HepG2 (cell line): ENCODE data around the gene MEF2A. TPM values are rescaled to one million over a fixed set of nuclear protein-coding genes. Genes with fewer than 3 reads are reported as not detected.
"Not testable (repeated sequence)": the region's sequence is repeated elsewhere in the genome, so short reads cannot be mapped to it uniquely, and the experiment has no call there.

Experiments used
- ATAC-seq: fragments of 200-7000 bp; cut with Tn5 transposase; 3 replicates; pipeline ENCODE4 v1.9.1; 2020; ENCODE audit warnings: mild to moderate bottlenecking, moderate library complexity
- BruUV-seq: library from RNA; stranded (reverse); fragments of 400-500 nt; replicated peaks from 2 replicates; lab custom pipeline; 2021; lab: Mats Ljungman, UMichigan
- CTCF ChIA-PET: fragments of 300-600 bp; formaldehyde crosslinking; extraction: SDS; loops from one replicate; lab custom pipeline; 2021; ENCODE audit warnings: low total read pairs, inconsistent platforms, low intra/inter-chr PET ratio; lab: Yijun Ruan, JAX
- POLR2A ChIA-PET: fragments of 350-600 bp; sonication (Branson Sonifier 250); formaldehyde crosslinking; loops from one replicate; lab custom pipeline; 2020; ENCODE audit warnings: antibody characterized with exemption, inconsistent platforms; lab: Yijun Ruan, JAX
- DNase-seq: peaks from one replicate; pipeline ENCODE4 v3.0.0-alpha.2; 2015; ENCODE audit warnings: low spot score
- FAIRE-seq: peaks from 3 replicates; lab custom pipeline; 2011; peaks lifted over from hg19 to GRCh38; lab: Jason Lieb, UNC
- H2AFZ ChIP-seq: one replicate; pipeline ENCODE4 v1.6.1; 2011; ENCODE audit warnings: low read length, inconsistent platforms
- H3K27ac ChIP-seq: fragments of 300-600 bp; 3 replicates; pipeline ENCODE4 v1.8.0; 2011; ENCODE audit warnings: mixed run types, mild to moderate bottlenecking, mixed read lengths, low read length, inconsistent platforms; ENCODE audit not compliant: insufficient read depth; ENCODE audit errors: extremely low read length
- H3K27me3 ChIP-seq, 2 experiments: fragments of 200-600 bp in 1 of 2; 2 replicates in 1 of 2; 3 replicates in 1 of 2; pipeline versions ENCODE4 v1.6.0 to v1.8.0; 2011; ENCODE audit warnings: low read length in 2 of 2, mild to moderate bottlenecking in 2 of 2, moderate library complexity in 2 of 2, inconsistent platforms in 1 of 2; ENCODE audit not compliant: insufficient read depth in 2 of 2, control insufficient read depth in 1 of 2
- H3K36me3 ChIP-seq, 2 experiments: fragments of 200-600 bp in 1 of 2; replicated peaks in 1 of 2; 2 replicates in 1 of 2; 3 replicates in 1 of 2; pipeline versions ENCODE4 v1.5.1 to v1.8.0; 2011; ENCODE audit warnings: low read length in 2 of 2, inconsistent platforms in 1 of 2; ENCODE audit not compliant: insufficient read depth in 2 of 2, control insufficient read depth in 1 of 2
- H3K4me1 ChIP-seq: 2 replicates; pipeline ENCODE4 v1.5.1; 2012; ENCODE audit warnings: low read length, inconsistent platforms; ENCODE audit not compliant: insufficient read depth
- H3K4me2 ChIP-seq: 2 replicates; pipeline ENCODE4 v1.6.0; 2011; ENCODE audit warnings: low read depth, low read length, inconsistent platforms
- H3K4me3 ChIP-seq, 3 experiments: fragments of 200-600 bp in 1 of 3; sonication (generic), shearing (Covaris generic) in 1 of 3; replicated peaks in 1 of 3; 2 replicates each; pipeline ENCODE4 v1.5.1; 2011 to 2016; ENCODE audit warnings: low read length in 3 of 3, inconsistent platforms in 2 of 3, low read depth in 2 of 3, mild to moderate bottlenecking in 2 of 3, control low read depth in 1 of 3, mixed read lengths in 1 of 3; ENCODE audit not compliant: insufficient read depth in 1 of 3
- H3K79me2 ChIP-seq: one replicate; pipeline ENCODE4 v1.6.1; 2011; ENCODE audit warnings: low read length, inconsistent platforms; ENCODE audit not compliant: insufficient read depth
- H3K9ac ChIP-seq: 2 replicates; pipeline ENCODE4 v1.6.0; 2011; ENCODE audit warnings: mild to moderate bottlenecking, low read depth, low read length, inconsistent platforms; ENCODE audit not compliant: insufficient read depth
- H3K9me3 ChIP-seq: 2 replicates; pipeline ENCODE4 v1.5.1; 2012; ENCODE audit warnings: mild to moderate bottlenecking, low read length
- H4K20me1 ChIP-seq: 2 replicates; pipeline ENCODE4 v1.6.0; 2011; ENCODE audit warnings: inconsistent platforms, mild to moderate bottlenecking, low read length, moderate library complexity; ENCODE audit not compliant: insufficient read depth
- POLR2G ChIP-seq: fragments of 200-400 bp; formaldehyde crosslinking; IDR thresholded peaks from 2 replicates; pipeline ENCODE4 v1.6.1; 2018; ENCODE audit warnings: mild to moderate bottlenecking, low read depth, low read length, moderate library complexity
- SIN3A ChIP-seq: IDR thresholded peaks from 2 replicates; pipeline ENCODE4 v1.6.1; 2011; ENCODE audit warnings: low read depth, mild to moderate bottlenecking, control low read depth, low read length, borderline replicate concordance
- ZBTB7B ChIP-seq: sonication (generic); formaldehyde crosslinking; IDR thresholded peaks from 2 replicates; pipeline ENCODE4 v1.4.0; 2020; ENCODE audit warnings: missing genetic modification reagents
- ZNF687 ChIP-seq: sonication (generic); formaldehyde crosslinking; IDR thresholded peaks from 2 replicates; pipeline ENCODE4 v1.5.1; 2020; ENCODE audit warnings: mild to moderate bottlenecking, missing genetic modification reagents, moderate library complexity
- WGBS: methylation state at CpG from one replicate; pipeline ENCODE4 v1.1.6; 2017; ENCODE audit warnings: low lambda C conversion rate; 5-methylcytosine and 5-hydroxymethylcytosine counted together
- in situ Hi-C: cut with HindIII; loops from 2 replicates; pipeline ENCODE4 v1.10.0; 2017; ENCODE audit warnings: low pct_unique_long_range_greater_than_20kb; ENCODE audit not compliant: extremely low pct_ligation_motif_present
- intact Hi-C: fragments of 100-400 bp; cut with micrococcal nuclease; formaldehyde crosslinking; loops from one replicate; pipeline ENCODE4 v1.10.0; 2022; ENCODE audit not compliant: unreplicated experiment
- polyA plus RNA-seq, 8 experiments: library from polyadenylated mRNA; depleted of rRNA in 3 of 8; stranded (reverse) in 7 of 8; unstranded in 1 of 8; fragments of >200 nt; fragmentation: Illumina TruSeq in 4 of 8; extraction: Trizol in 4 of 8; gene quantifications; 2 replicates each; pipeline versions ENCODE4 v1.2.1 to v1.2.3, GENCODE V29; 2011 to 2016; ENCODE audit warnings: low read depth in 4 of 8, missing spikeins in 1 of 8, mixed read lengths in 1 of 8; ENCODE audit not compliant: insufficient read depth in 1 of 8
- total RNA-seq, 5 experiments: library from RNA; depleted of rRNA; stranded (reverse); fragments of >200 nt; fragmentation: Illumina TruSeq; extraction: Trizol; gene quantifications; 2 replicates each; pipeline ENCODE4 v1.2.3, GENCODE V29; 2016; ENCODE audit warnings: low read depth in 1 of 5

Gene MEF2A
- total and polyA plus RNA-seq, 2 of the 13 experiments (the other 11 are each of a cell fraction or from before 2014, with no cell fraction given), result 15.2 to 24.4 TPM

GRCh38 chr15:99662903-99663302 is 97.1 kb downstream of the MEF2A start:
- H3K9me3 ChIP-seq, result no peaks in the 10 kb centered on the region
- ChIA-PET CTCF (no interaction called here), POLR2A (no interaction called here)
- in situ Hi-C loops (no loop called here), intact Hi-C loops (no loop called here)
- H3K4me1 ChIP-seq, result peaks cover 9% of the 10 kb centered on the region
- no peak overlapping the region for H3K9ac ChIP-seq
- no TSS peak for BruUV-seq
- no peak overlapping the region for H3K4me3 ChIP-seq
- no peaks in the 10 kb centered on the region for H3K27me3 ChIP-seq
- H3K4me2 ChIP-seq, result no peak overlapping the region
- no peak overlapping the region for H2AFZ ChIP-seq
- TF ChIP-seq POLR2G, result no peak
- no peak for TF ChIP-seq ZBTB7B
- TF ChIP-seq SIN3A, result no peak
- TF ChIP-seq ZNF687 (CRISPR knock-in tag), result no peak
- TF ChIP-seq, all 625 proteins: peak for 0
- Histone ChIP-seq H3K79me2 (no peaks in the 10 kb centered on the region), H3K27ac (no peak overlapping the region), H4K20me1 (no peaks in the 10 kb centered on the region), H3K36me3 (peaks cover 1 to 6% of the 10 kb centered on the region in 2 experiments; a peak in 3 of 5 replicates)
- no peak for ATAC-seq
- no peak for FAIRE-seq
- no peak for DNase-seq
- WGBS, result 100% methylated on average over 2 of the region's 2 CpGs

- ATAC-seq, H3K9me3 ChIP-seq, CTCF ChIA-PET: not testable (repeated sequence)
Measured at GRCh38 chr15:99666073-99666472, 100.3 kb downstream of the MEF2A start.

More at GRCh38 chr15:99666073-99666472, 100.3 kb downstream of the MEF2A start:
- BruUV-seq, H4K20me1 ChIP-seq, H3K27me3 ChIP-seq, intact Hi-C loops, H3K9ac ChIP-seq, H3K36me3 ChIP-seq, H2AFZ ChIP-seq, H3K27ac ChIP-seq, H3K79me2 ChIP-seq, H3K4me3 ChIP-seq, H3K4me2 ChIP-seq, POLR2A ChIA-PET, FAIRE-seq, DNase-seq, in situ Hi-C loops: not testable (repeated sequence)
- WGBS, result 97% methylated on average over 6 of the region's 6 CpGs
- H3K4me1 ChIP-seq, result peaks cover 28% of the 10 kb centered on the region
